ENCODE data around the gene PPIC. TPM values are rescaled to one million over a fixed set of nuclear protein-coding genes. Genes with fewer than 3 reads are reported as not detected.
A peak's percentile ranks its signal among the peaks of the same experiment; 100 is the strongest.

The PPIC gene
- total and polyA plus RNA-seq, 4 donors: 21.4 to 40.3 (median 31.3) TPM

DNA sequence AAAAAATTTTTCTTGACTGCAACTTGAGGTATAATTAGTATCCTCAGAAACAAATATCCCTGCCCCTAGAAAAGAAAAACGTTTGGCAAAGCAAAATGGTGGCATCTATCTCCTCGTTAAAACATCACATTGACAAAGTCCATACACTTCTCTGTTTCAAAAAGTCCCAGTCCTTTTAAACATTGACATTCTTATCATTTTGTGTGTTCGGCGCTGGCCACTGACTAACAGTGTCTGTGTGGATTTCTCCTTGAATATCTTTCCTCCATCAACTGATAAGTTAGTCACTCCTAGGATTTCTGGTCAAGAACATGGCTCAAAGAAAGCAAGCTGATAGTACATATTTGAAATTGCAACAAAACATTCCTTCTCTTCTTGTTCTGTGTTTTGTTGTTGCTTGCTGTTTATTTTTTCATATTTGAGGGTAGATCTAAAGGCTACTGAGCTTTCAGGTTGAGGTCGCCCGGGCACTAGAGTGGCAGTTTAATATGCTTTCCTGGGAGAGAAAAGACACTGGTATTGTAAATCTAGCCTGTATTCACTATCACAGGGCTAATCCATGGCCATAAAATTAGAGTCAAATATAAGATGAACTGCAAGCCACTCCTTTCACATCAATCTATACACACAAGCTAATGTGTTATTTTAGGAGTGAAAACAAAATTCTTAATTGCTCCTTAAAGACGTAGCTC is 8.5 kb upstream of the PPIC start:
- no peak for DNase-seq
- TF ChIP-seq, protein P1, sequence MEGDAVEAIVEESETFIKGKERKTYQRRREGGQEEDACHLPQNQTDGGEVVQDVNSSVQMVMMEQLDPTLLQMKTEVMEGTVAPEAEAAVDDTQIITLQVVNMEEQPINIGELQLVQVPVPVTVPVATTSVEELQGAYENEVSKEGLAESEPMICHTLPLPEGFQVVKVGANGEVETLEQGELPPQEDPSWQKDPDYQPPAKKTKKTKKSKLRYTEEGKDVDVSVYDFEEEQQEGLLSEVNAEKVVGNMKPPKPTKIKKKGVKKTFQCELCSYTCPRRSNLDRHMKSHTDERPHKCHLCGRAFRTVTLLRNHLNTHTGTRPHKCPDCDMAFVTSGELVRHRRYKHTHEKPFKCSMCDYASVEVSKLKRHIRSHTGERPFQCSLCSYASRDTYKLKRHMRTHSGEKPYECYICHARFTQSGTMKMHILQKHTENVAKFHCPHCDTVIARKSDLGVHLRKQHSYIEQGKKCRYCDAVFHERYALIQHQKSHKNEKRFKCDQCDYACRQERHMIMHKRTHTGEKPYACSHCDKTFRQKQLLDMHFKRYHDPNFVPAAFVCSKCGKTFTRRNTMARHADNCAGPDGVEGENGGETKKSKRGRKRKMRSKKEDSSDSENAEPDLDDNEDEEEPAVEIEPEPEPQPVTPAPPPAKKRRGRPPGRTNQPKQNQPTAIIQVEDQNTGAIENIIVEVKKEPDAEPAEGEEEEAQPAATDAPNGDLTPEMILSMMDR (IDR thresholded peaks at IDR 0.05; ENCODE audit: control extremely low read depth, extremely low read depth): no peak
- Histone ChIP-seq H3K36me3 (ENCODE audit: control insufficient read depth in 4 of 4, insufficient read depth in 4 of 4, low read length in 4 of 4) (no peaks in the 10 kb centered on the region), H3K27me3 (ENCODE audit: control insufficient read depth in 3 of 3, insufficient read depth in 3 of 3, low read length in 2 of 3) (no peaks in the 10 kb centered on the region), H3K9me3 (ENCODE audit: control insufficient read depth in 4 of 4, insufficient read depth in 3 of 4, low read length in 3 of 4) (no peaks in the 10 kb centered on the region), H3K4me3 (no peak overlapping the region), H3K27ac (ENCODE audit: low read depth in 1 of 2, low read length in 1 of 2) (no peak overlapping the region), H3K4me1 (ENCODE audit: control insufficient read depth in 5 of 5, insufficient read depth in 5 of 5, low read length in 5 of 5) (no peaks in the 10 kb centered on the region), H3K9ac (ENCODE audit: insufficient read depth in 1 of 2, low read length in 2 of 2) (no peak overlapping the region)
- 86 to 87% methylated on average over 7 of the region's 7 CpGs for WGBS, 2 donors
- no peak for ATAC-seq (ENCODE audit: insufficient read depth, low FRiP score)

DNA sequence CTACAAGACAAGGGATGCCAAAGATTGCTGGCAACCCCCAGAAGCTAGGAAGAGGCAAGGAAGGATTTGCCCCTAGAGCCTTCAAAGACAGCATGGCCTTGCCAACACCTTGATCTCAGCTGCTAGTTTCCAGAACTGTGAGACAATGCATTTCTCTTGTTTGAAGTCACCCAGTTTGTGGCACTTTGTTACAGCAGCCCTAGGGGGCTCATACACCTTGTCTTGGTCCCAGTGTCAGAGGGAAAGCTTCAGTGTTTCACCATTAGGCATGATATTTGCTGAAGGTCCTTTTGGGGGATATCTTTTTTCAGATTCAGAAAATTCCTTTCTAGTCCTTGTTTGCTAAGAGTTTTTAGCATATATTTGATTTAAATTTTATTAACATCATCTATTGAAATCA is 3.1 kb upstream of the PPIC start:
- H3K9ac ChIP-seq (ENCODE audit: insufficient read depth in 1 of 2, low read length in 2 of 2): no peak overlapping the region
- H3K27me3 ChIP-seq (ENCODE audit: control insufficient read depth in 3 of 3, insufficient read depth in 3 of 3, low read length in 2 of 3): no peaks in the 10 kb centered on the region
- no peaks in the 10 kb centered on the region for H3K9me3 ChIP-seq (ENCODE audit: control insufficient read depth in 4 of 4, insufficient read depth in 3 of 4, low read length in 3 of 4)
- no peaks in the 10 kb centered on the region for H3K36me3 ChIP-seq (ENCODE audit: control insufficient read depth in 4 of 4, insufficient read depth in 4 of 4, low read length in 4 of 4)
- DNase-seq (no peak), ATAC-seq (ENCODE audit: insufficient read depth, low FRiP score) (no peak)
- H3K27ac ChIP-seq (ENCODE audit: low read depth in 1 of 2, low read length in 1 of 2): no peak overlapping the region
- no peak overlapping the region for H3K4me3 ChIP-seq
- TF ChIP-seq, protein P1 (IDR thresholded peaks at IDR 0.05; ENCODE audit: control extremely low read depth, extremely low read depth): no peak
- H3K4me1 ChIP-seq (ENCODE audit: control insufficient read depth in 5 of 5, insufficient read depth in 5 of 5, low read length in 5 of 5): peaks cover 0 to 7% (median 4%) of the 10 kb centered on the region in 5 donors

- Histone ChIP-seq H3K27me3 (ENCODE audit: control insufficient read depth in 3 of 3, insufficient read depth in 3 of 3, low read length in 2 of 3) (no peaks in the 10 kb centered on the region), H3K9me3 (ENCODE audit: control insufficient read depth in 4 of 4, insufficient read depth in 3 of 4, low read length in 3 of 4) (no peaks in the 10 kb centered on the region), H3K4me1 (ENCODE audit: control insufficient read depth in 5 of 5, insufficient read depth in 5 of 5, low read length in 5 of 5) (peaks cover 0 to 8% (median 4%) of the 10 kb centered on the region in 5 donors), H3K36me3 (ENCODE audit: control insufficient read depth in 4 of 4, insufficient read depth in 4 of 4, low read length in 4 of 4) (no peaks in the 10 kb centered on the region), H3K4me3 (peak overlapping the region; percentile 75), H3K9ac (ENCODE audit: insufficient read depth in 1 of 2, low read length in 2 of 2) (peak overlapping the region; percentile 6 to 71), H3K27ac (ENCODE audit: low read depth in 1 of 2, low read length in 1 of 2) (peak overlapping the region; percentile 92 to 97)
- DNase-seq: no peak
- TF ChIP-seq, protein P1 (IDR thresholded peaks at IDR 0.05; ENCODE audit: control extremely low read depth, extremely low read depth): no peak
- 2% methylated on average over 11 of the region's 11 CpGs for WGBS, 2 donors
- no peak for ATAC-seq (ENCODE audit: insufficient read depth, low FRiP score)
Measured at GRCh38 chr5:123037104-123037418, 536 bp upstream of the PPIC start.

DNA sequence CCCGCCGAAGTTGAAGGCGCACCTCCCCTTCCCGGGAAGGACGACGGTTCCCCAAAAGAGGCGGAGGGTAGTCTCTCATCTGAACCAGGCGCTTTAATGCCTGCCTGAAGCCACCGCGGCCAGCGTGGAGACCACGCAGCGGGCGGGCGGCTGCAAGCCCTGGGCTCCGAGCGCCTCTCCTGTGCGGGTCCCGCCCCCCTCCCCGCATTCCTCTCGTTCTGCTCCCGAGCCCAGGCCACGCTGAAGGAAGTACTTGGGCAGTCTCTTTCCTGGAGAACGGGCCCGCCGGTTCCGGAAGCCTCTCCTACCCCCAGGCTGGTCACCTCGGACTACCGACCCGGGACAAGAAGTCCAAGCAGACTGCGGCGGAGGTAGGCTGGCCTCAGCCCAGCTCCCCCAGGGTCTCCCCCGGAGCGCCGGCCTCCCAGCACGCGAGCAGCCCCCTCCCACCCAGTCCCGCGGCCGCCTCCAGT is 571 bp downstream of the PPIC start:
- TF ChIP-seq, protein P1 (IDR thresholded peaks at IDR 0.05; ENCODE audit: control extremely low read depth, extremely low read depth): no peak
- Histone ChIP-seq H3K9me3 (ENCODE audit: control insufficient read depth in 4 of 4, insufficient read depth in 3 of 4, low read length in 3 of 4) (no peaks in the 10 kb centered on the region), H3K4me3 (peak overlapping the region; percentile 75), H3K27ac (ENCODE audit: low read depth in 1 of 2, low read length in 1 of 2) (peak overlapping the region; percentile 92 to 97), H3K4me1 (ENCODE audit: control insufficient read depth in 5 of 5, insufficient read depth in 5 of 5, low read length in 5 of 5) (peaks cover 0 to 8% (median 4%) of the 10 kb centered on the region in 5 donors), H3K36me3 (ENCODE audit: control insufficient read depth in 4 of 4, insufficient read depth in 4 of 4, low read length in 4 of 4) (no peaks in the 10 kb centered on the region), H3K9ac (ENCODE audit: insufficient read depth in 1 of 2, low read length in 2 of 2) (peak overlapping the region in 1 of 2 donors; percentile 7), H3K27me3 (ENCODE audit: control insufficient read depth in 3 of 3, insufficient read depth in 3 of 3, low read length in 2 of 3) (no peaks in the 10 kb centered on the region)
- peak; percentile 53 for ATAC-seq (ENCODE audit: insufficient read depth, low FRiP score)
- WGBS, 2 donors: 0 to 1% methylated on average over 38 to 40 of the region's 40 CpGs
- peak; percentile 63 to 71 (median 70) for DNase-seq

Data from lung (tissue), 12 donors.